HG03159 (cell line): ENCODE results near the gene ZNF3.
A peak's percentile ranks its signal among the peaks of the same experiment; 100 is the strongest.

Experiments used
- ATAC-seq: cut with Tn5 transposase; IDR thresholded peaks from one replicate; pipeline ENCODE4 v1.9.1; 2021; ENCODE audit warnings: mild to moderate bottlenecking, moderate library complexity; ENCODE audit not compliant: unreplicated experiment

Gene ZNF3

GRCh38 chr7:100109521-100110163, 28.1 kb upstream of the ZNF3 start:
- ATAC-seq: no peak

DNA sequence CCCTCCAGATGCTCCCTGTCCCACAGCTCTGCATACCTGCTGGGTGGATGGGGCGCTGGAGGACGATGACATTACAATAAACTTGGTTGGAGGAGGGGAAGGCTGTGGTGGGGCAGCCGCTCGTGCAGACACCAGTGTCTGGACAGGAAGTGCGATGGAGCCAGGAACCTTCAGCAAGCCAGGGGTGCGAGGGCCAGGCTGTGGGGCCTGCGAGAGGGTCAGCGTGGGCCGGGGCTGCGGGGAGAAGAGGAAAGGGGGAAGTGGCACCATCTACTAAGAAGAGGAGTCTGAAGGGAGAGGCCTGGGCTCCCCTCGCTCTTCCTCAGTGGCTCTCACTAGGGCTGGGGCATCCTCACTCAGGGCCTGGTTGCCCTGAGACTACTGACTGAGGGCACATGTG, 26.4 kb upstream of the ZNF3 start:
- ATAC-seq: no peak

GRCh38 chr7:100107125-100107737, 25.7 kb upstream of the ZNF3 start:
- ATAC-seq: no peak

DNA sequence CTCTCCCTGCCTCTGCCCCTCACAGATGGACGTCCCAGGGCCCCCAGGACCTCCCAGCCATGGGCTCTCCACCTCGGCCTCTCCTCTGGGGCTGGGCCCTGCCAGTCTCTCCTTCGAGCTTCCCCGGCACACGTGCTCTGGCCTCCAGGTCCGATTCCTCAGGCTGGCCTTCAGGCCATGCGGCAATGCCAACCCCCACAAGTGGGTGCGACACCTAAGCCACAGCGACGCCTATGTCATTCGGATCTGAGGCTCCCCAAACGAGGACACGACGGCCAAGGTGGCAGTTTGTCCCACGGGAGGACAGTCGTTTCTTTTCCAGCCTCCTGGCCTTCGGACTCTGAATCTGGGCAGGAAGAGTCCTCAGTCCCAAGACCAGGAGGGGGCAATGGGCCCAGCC, 25.1 kb upstream of the ZNF3 start:
- ATAC-seq: no peak

DNA sequence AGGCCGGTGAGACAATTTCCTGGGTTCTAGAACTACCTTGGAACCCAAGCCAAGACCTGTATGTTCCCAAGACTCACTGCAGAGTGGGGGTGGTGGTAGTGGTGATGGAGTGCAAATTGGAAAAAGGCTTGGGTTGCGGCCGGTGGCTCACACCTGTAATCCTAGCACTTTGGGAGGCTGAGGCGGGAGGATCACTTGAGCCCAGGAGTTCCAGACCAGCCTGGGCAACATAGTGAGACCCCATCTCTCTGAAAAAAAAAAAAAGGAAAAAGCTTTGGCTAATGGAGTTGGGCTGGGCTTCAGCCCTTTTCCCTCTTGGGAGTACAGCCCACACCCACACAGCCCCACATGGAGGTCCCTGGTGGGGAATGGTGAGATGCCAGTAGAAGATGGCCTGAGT, 24.0 kb upstream of the ZNF3 start:
- ATAC-seq: no peak

DNA sequence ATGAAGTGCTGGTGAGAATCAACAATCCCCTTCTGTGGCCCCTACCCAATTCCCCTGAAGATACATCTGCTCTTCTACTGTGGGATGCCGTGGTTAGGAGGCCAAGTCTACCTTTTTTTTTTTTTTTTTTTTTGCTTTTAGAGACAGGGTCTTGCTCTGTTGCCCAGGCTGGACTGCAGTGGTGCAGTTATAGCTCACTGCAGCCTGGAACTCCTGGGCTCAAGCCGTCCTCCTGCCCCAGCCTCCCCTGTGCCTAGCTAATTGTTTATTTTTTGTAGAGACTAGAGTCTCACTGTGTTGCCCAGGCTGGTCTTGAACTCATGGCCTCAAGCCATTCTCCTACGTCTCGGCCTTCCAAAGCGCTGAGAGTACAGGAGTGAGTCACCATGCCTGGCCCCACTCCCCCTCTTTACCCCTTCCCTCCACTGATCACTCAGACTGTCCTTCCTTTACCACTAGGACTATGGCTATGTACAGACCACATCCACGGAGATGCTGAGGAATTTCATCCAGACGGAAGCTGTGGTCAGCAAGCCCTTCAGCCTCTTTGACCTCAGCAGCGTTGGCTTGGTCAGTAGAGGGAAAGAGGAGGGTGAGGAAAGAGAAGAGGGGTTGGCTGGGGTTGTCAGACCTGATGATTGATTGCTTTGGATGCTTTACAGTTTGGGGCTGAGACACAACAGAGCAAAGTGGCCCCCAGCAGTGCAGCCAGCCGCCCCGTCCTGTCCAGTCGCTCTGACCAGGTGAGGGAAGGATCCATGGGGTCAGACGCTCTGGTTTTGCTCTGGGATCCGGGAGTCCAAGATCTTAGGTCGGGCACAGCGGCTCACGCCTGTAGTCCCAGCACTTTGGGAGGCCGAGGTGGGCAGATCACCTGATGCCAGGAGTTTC, 21.7 kb upstream of the ZNF3 start:
- ATAC-seq: no peak

DNA sequence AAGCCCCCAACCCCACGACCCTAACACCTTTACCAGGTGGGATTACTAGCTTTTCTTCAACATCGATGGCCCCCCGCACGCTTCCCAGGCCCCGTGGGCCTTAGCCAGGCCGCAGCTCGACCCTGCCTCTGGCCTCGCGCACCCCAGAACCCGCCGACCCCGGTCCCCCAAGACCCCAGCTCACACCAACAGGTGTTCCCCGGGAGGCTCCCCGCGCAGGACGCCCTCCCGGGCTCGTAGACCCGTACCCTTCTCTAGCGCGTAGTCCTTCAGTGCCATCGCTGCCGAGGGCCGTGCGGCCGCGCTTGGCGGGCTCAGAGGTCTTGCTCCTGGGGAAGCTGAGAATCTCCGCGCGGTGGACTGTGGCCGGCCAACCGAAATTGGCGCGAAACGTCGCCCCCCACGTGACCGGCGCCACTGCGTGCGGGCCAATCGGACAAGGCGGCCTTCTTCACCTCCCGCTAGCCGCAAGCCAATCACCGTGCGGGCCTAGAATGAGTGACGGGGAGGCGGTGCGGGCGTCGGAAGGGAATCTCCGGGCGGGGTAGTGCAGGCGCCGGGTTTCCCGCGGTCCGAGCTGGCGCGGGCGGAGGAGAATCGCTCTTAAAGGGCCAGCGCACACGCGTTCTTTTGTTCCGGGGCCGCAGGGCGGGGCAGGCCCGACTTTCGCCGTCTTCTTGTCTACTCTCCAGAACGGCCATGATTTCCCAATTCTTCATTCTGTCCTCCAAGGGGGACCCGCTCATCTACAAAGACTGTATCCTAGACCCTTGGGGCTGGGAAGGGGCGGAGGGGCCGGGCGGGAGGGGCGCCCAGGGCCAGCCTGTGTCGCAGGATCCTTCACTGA, 19.7 kb upstream of the ZNF3 start, which contains the start of the genes AP4M1 and MCM7:
Gene AP4M1 (plus strand): TSS at position 628 of the 847 bp plus-strand sequence. CDS start 72 bp downstream, at position 700.
Gene MCM7 (minus strand): TSS at position 382 of the 847 bp plus-strand sequence. CDS start 103 bp downstream, at position 279.
- peak; percentile 78 for ATAC-seq

- ATAC-seq: peak; percentile 63
Observed at GRCh38 chr7:100100420-100101015, 19.0 kb upstream of the ZNF3 start.

DNA sequence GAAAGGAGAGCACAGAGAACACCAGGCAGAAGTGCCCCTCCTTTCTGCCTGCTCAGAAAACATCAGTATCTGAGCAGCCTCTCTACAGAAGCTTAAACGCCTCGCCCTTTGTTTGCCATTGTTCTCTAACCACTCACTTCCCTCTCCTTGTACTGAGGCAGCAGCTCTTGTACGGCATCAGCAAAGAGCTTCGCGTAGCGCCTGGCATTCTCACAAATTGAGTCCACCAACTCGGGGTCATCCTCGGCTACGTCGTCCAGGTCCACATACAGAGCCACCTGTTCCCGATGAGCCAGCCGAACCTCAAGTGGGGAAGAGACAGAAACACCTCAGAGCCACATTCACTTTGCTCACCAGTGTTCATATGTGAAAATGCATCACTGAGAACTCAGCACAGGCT, 17.9 kb upstream of the ZNF3 start:
- no peak for ATAC-seq

DNA sequence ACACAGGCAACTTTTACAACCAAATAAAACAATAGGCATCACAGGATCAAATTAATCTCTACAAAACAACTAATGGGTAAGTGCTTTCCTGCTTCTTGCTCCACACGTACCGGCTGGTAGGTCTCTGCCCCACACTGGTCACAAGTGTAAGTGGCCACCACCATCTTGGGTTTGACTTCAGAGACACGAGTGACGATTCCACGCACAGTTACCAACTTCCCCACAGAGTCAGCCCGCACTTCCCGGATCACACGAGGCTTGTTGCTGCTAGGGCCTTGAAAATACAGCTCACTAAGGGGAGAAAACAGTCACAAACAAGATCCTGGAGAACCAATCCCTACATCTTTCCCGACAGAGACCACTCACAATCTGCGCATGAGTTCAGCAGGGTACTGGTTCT, 17.4 kb upstream of the ZNF3 start:
- ATAC-seq: no peak

DNA sequence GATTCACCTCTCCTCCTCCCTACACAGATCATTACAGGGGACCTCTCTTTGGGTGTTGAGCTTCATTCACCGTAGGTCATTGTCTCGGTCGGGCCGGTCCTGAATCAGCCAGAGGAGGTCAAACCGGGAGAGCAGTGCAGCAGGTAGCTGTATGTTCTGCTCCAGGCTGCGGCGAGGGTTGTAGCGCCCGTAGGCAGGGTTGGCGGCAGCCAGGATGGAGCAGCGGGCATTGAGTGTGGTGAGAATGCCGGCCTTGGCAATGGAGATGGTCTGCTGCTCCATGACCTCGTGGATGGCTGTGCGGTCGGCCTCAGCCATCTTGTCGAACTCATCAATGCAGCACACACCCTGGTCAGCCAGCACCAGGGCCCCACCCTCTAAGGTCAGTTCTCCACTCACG, 14.2 kb upstream of the ZNF3 start:
- no peak for ATAC-seq

DNA sequence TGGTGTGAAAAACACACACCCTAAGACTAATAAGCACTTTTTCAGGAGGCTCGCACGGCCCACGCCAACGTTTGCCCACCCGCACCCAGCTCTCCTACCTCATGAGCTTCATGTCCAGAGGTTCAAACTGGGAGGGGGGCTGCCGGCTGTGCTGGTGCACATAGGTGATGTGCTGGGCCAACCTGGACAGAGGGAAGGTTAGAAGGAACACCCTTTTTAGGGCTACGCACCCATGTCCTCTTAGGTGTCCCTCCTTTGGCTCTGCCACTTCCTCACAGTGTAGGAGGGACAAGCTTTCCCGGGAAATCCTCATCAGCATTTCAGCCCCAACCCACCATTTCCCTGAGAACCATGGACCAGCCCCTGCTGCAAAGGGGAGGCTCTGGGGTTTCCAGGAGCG, 13.8 kb upstream of the ZNF3 start:
- no peak for ATAC-seq

GRCh38 chr7:100093925-100094486, 12.5 kb upstream of the ZNF3 start:
- no peak for ATAC-seq

DNA sequence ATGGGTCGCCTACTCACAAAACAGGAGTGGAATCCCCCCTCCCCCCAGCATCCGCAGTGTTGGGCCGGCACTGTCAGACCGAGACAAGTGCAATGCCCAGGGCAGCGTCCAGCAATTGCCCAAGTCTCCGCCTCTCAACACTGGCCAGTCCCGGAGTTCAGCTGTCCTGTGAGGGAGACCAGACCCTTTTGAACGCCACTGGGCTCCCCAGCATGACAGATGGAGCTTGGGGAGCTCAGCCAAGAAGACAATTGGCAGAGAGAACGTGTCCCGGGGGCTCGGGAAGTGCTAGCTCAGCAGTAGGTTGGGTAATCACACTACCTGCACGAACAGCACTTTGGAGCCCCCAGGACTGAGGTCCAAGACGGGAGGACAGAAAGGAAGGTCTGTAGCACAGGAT, 12.0 kb upstream of the ZNF3 start:
- no peak for ATAC-seq

DNA sequence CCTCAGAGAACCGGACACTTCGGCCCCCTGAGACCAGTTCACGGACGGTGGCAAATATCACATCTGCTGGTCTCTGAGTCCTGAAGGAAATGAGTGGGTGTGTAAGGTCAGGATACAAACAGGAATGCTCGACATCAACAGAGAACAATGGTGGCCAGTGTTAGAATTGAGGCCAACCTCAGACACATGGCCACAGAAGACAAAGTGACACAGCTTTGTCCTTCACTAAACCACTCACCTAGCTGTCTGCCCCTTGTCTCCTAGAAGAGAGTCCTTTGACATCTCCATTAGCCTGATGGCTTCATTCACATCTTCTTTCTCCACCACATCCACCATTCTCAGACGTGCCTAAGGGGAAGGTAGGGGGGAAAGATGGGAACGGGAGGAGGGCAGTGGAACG, 11.5 kb upstream of the ZNF3 start:
- no peak for ATAC-seq

- no peak for ATAC-seq
Observed at GRCh38 chr7:100091411-100092181, 10.1 kb upstream of the ZNF3 start.

GRCh38 chr7:100090527-100091410, 9.2 kb upstream of the ZNF3 start:
- ATAC-seq: no peak

DNA sequence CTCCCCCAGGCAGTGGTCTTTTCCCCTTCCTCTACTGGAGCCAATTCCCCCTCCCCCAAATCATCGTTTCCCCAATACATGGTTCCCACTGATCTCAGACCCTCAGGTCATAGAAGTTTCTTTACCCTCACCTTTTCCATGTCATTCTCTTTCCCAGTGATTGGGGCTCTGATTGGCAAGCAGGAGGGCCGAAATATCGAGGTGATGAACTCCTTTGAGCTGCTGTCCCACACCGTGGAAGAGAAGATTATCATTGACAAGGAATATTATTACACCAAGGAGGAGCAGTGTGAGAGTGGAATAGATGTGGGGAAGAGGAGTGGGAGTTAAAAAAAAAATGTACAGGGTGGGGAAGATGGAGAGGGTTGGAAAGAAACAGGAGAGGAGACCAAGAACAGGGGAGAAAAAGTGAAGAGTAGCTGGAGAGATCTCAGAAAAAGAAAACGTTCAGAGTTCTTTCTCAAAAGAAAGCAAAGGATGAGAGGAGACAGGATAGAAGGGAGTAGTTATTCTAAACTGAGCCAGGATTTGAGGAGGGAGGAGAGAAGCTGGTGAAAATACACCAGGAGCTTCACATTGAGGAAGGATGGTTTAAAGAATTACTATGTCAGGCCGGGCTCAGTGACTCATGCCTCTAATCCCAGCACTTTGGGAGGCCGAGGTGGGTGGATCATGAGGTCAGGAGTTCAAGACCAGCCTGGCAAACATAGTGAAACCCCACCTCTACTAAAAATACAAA, 8.1 kb upstream of the ZNF3 start:
- ATAC-seq: no peak
